Liver (tissue), 9 donors: ENCODE results near the gene DYNAP. TPM values are rescaled to one million over a fixed set of nuclear protein-coding genes. Genes with fewer than 3 reads are reported as not detected.

ENCODE experiments used
- DNase-seq: peaks from one replicate; pipeline ENCODE4 v3.0.0-alpha.2; 2017; ENCODE audit warnings: low spot score
- H3K27ac ChIP-seq, 2 donors: one replicate each; pipeline ENCODE4 v1.7.0; 2013; ENCODE audit warnings: inconsistent platforms in 2 of 2, low read length in 2 of 2, control low read depth in 1 of 2, low read depth in 1 of 2, mild to moderate bottlenecking in 1 of 2
- H3K27me3 ChIP-seq, 4 donors: one replicate each; pipeline versions ENCODE4 v1.6.1 to v1.7.0; 2013; ENCODE audit warnings: low read length in 3 of 4, inconsistent platforms in 1 of 4, mild to moderate bottlenecking in 1 of 4, moderate library complexity in 1 of 4; ENCODE audit not compliant: control insufficient read depth in 4 of 4, insufficient read depth in 4 of 4
- H3K36me3 ChIP-seq, 4 donors: one replicate each; pipeline versions ENCODE4 v1.6.1 to v1.7.0; 2013; ENCODE audit warnings: low read length in 3 of 4, mild to moderate bottlenecking in 3 of 4, low read depth in 1 of 4, moderate library complexity in 1 of 4; ENCODE audit not compliant: control insufficient read depth in 4 of 4, insufficient read depth in 3 of 4
- H3K4me1 ChIP-seq, 4 donors: one replicate each; pipeline versions ENCODE4 v1.6.1 to v1.7.0; 2013; ENCODE audit warnings: low read length in 3 of 4, mild to moderate bottlenecking in 3 of 4, moderate library complexity in 1 of 4; ENCODE audit not compliant: control insufficient read depth in 4 of 4, insufficient read depth in 4 of 4
- H3K4me3 ChIP-seq, 3 donors: one replicate each; pipeline versions ENCODE4 v1.6.1 to v1.7.0; 2013; ENCODE audit warnings: low read length in 3 of 3, control low read depth in 1 of 3, low read depth in 1 of 3, mild to moderate bottlenecking in 1 of 3
- H3K9ac ChIP-seq, 2 donors: one replicate each; pipeline ENCODE4 v1.7.0; 2013; ENCODE audit warnings: low read length in 2 of 2, mild to moderate bottlenecking in 2 of 2, moderate library complexity in 2 of 2, control low read depth in 1 of 2, low read depth in 1 of 2
- H3K9me3 ChIP-seq, 4 donors: one replicate each; pipeline versions ENCODE4 v1.6.1 to v1.7.0; 2013; ENCODE audit warnings: low read length in 3 of 4; ENCODE audit not compliant: control insufficient read depth in 4 of 4
- EGR1 ChIP-seq, 2 donors: IDR thresholded peaks; 2 replicates each; pipeline ENCODE4 v1.6.1; 2016 to 2018; ENCODE audit warnings: antibody characterized with exemption in 2 of 2, low read depth in 2 of 2
- FOXA1 ChIP-seq: IDR thresholded peaks from 2 replicates; pipeline ENCODE4 v1.6.1; 2016; ENCODE audit warnings: antibody characterized with exemption
- FOXA2 ChIP-seq: IDR thresholded peaks from 2 replicates; pipeline ENCODE4 v1.6.1; 2016; ENCODE audit warnings: antibody characterized with exemption
- HNF4A ChIP-seq, 2 donors: conservative IDR thresholded peaks; 2 replicates each; pipeline ENCODE4 v1.6.1; 2016; ENCODE audit warnings: antibody characterized with exemption in 2 of 2, mild to moderate bottlenecking in 2 of 2
- HNF4G ChIP-seq: IDR thresholded peaks from 2 replicates; pipeline ENCODE4 v1.6.1; 2016; ENCODE audit warnings: antibody characterized with exemption
- NR2F2 ChIP-seq: IDR thresholded peaks from 2 replicates; pipeline ENCODE4 v1.6.1; 2016; ENCODE audit warnings: antibody characterized with exemption
- RAD21 ChIP-seq, 2 donors: IDR thresholded peaks; 2 replicates each; pipeline ENCODE4 v1.6.1; 2016; ENCODE audit warnings: antibody characterized with exemption in 2 of 2, mild to moderate bottlenecking in 2 of 2
- TAF1 ChIP-seq: conservative IDR thresholded peaks from 2 replicates; pipeline ENCODE4 v1.6.1; 2016; ENCODE audit warnings: antibody characterized with exemption, mild to moderate bottlenecking
- YY1 ChIP-seq: IDR thresholded peaks from 2 replicates; pipeline ENCODE4 v1.6.1; 2016; ENCODE audit warnings: antibody characterized with exemption, mild to moderate bottlenecking
- WGBS: extraction: QIAGEN DNeasy Blood & Tissue Kit; methylation state at CpG from one replicate; pipeline ENCODE4 v1.1.7; 2013; 5-methylcytosine and 5-hydroxymethylcytosine counted together
- polyA plus RNA-seq, 2 donors: library from polyadenylated mRNA; stranded (reverse) in 1 of 2; unstranded in 1 of 2; fragments of 200-250 nt in 1 of 2; fragments of >200 nt in 1 of 2; fragmentation: Nextera tagmentation in 1 of 2; extraction: Ambion mirVana in 1 of 2; gene quantifications; one replicate each; pipeline versions ENCODE4 v1.2.1 to v1.2.3, GENCODE V29; 2013 to 2015
- total RNA-seq, 2 donors: library from RNA; depleted of rRNA; stranded (reverse); fragments of >200 nt; gene quantifications; one replicate each; pipeline ENCODE4 v1.2.3, GENCODE V29; 2014
- TF ChIP-seq, protein P1 (sequence below): IDR thresholded peaks from 2 replicates; pipeline ENCODE4 v1.6.1; 2016; ENCODE audit warnings: antibody characterized with exemption
- TF ChIP-seq, protein P2 (sequence below): fragments of 150-350 bp; IDR thresholded peaks from 2 replicates; pipeline ENCODE4 v1.5.1; 2017; ENCODE audit warnings: improper control_type of control experiment, low read depth, low read length; ENCODE audit not compliant: missing input control
- TF ChIP-seq, protein P3 (sequence below): IDR thresholded peaks from 2 replicates; pipeline ENCODE4 v1.6.1; 2016; ENCODE audit warnings: antibody characterized with exemption
- TF ChIP-seq, protein P4 (sequence below): IDR thresholded peaks from 2 replicates; pipeline ENCODE4 v1.6.1; 2016; ENCODE audit warnings: antibody characterized with exemption, mild to moderate bottlenecking
- donor health status: healthy.
- donor health status: healthy.
- donor health status: healthy.
- donor health status: healthy.
- donor health status: healthy.

Gene DYNAP
- total and polyA plus RNA-seq, 4 donors: not detected

DNA sequence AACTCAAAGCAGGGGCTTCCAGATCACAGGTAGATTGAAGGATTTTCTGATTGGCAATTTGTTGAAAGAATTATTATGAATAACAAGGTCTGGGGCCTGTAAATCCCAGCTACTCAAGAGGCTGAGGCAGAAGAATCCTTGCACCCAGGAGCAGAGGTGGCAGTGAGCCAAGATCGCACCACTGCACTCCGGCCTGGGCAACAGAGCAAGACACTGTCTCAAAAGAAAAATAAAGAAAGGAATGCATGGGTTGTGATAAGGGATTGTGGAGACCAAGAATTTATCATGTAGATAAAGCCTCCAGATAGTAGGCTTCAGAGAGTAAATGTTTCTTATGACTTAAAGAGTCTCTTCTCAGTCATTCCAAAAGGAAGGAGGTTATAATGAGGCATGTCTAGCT is 35.8 kb upstream of the DYNAP start:
- WGBS: 85% methylated on average over 2 of the region's 2 CpGs
- H3K27ac ChIP-seq: no peak overlapping the region
- H3K36me3 ChIP-seq: no peaks in the 10 kb centered on the region
- H3K4me3 ChIP-seq: no peak overlapping the region
- no peak for DNase-seq
- TF ChIP-seq TAF1: no peak
- peaks cover 0 to 3% (median 0%) of the 10 kb centered on the region in 4 donors for H3K27me3 ChIP-seq
- H3K4me1 ChIP-seq: no peaks in the 10 kb centered on the region
- no peaks in the 10 kb centered on the region for H3K9me3 ChIP-seq
- H3K9ac ChIP-seq: no peak overlapping the region

DNA sequence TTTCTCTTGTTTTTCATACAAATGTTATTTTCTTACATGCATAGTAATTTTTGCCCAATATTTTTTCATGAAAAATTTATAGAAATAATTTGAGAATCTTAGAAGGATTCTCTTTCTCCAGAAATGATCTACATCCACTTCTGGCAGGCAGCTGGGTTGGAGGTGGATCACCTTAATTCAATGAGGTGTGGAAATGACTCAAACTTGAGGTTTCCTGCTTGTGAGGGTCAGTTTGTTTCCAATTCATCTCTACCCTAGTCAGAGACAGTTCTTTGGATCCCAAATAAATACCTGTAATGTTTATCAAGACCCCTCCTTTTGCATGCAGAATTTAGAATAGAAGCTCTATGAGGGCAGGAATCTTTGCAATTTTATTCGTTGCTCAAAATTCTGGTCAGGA is 35.0 kb upstream of the DYNAP start:
- no peaks in the 10 kb centered on the region for H3K4me1 ChIP-seq
- no peak for TF ChIP-seq HNF4G
- TF ChIP-seq, protein P1, sequence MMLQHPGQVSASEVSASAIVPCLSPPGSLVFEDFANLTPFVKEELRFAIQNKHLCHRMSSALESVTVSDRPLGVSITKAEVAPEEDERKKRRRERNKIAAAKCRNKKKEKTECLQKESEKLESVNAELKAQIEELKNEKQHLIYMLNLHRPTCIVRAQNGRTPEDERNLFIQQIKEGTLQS: no peak
- no peak for TF ChIP-seq YY1
- no peak for TF ChIP-seq NR2F2
- TF ChIP-seq RAD21 (IDR thresholded peaks at IDR 0.05): no peak
- TF ChIP-seq EGR1 (IDR thresholded peaks at IDR 0.05; ENCODE audit: low read depth in 2 of 2): no peak
- no peak for TF ChIP-seq FOXA2
- TF ChIP-seq, protein P2, sequence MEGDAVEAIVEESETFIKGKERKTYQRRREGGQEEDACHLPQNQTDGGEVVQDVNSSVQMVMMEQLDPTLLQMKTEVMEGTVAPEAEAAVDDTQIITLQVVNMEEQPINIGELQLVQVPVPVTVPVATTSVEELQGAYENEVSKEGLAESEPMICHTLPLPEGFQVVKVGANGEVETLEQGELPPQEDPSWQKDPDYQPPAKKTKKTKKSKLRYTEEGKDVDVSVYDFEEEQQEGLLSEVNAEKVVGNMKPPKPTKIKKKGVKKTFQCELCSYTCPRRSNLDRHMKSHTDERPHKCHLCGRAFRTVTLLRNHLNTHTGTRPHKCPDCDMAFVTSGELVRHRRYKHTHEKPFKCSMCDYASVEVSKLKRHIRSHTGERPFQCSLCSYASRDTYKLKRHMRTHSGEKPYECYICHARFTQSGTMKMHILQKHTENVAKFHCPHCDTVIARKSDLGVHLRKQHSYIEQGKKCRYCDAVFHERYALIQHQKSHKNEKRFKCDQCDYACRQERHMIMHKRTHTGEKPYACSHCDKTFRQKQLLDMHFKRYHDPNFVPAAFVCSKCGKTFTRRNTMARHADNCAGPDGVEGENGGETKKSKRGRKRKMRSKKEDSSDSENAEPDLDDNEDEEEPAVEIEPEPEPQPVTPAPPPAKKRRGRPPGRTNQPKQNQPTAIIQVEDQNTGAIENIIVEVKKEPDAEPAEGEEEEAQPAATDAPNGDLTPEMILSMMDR: no peak
- TF ChIP-seq HNF4A (conservative IDR thresholded peaks at IDR 0.05): no peak
- TF ChIP-seq FOXA1: no peak
- TF ChIP-seq TAF1: no peak
- TF ChIP-seq, protein P3, sequence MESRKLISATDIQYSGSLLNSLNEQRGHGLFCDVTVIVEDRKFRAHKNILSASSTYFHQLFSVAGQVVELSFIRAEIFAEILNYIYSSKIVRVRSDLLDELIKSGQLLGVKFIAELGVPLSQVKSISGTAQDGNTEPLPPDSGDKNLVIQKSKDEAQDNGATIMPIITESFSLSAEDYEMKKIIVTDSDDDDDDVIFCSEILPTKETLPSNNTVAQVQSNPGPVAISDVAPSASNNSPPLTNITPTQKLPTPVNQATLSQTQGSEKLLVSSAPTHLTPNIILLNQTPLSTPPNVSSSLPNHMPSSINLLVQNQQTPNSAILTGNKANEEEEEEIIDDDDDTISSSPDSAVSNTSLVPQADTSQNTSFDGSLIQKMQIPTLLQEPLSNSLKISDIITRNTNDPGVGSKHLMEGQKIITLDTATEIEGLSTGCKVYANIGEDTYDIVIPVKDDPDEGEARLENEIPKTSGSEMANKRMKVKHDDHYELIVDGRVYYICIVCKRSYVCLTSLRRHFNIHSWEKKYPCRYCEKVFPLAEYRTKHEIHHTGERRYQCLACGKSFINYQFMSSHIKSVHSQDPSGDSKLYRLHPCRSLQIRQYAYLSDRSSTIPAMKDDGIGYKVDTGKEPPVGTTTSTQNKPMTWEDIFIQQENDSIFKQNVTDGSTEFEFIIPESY: no peak
- TF ChIP-seq, protein P4, sequence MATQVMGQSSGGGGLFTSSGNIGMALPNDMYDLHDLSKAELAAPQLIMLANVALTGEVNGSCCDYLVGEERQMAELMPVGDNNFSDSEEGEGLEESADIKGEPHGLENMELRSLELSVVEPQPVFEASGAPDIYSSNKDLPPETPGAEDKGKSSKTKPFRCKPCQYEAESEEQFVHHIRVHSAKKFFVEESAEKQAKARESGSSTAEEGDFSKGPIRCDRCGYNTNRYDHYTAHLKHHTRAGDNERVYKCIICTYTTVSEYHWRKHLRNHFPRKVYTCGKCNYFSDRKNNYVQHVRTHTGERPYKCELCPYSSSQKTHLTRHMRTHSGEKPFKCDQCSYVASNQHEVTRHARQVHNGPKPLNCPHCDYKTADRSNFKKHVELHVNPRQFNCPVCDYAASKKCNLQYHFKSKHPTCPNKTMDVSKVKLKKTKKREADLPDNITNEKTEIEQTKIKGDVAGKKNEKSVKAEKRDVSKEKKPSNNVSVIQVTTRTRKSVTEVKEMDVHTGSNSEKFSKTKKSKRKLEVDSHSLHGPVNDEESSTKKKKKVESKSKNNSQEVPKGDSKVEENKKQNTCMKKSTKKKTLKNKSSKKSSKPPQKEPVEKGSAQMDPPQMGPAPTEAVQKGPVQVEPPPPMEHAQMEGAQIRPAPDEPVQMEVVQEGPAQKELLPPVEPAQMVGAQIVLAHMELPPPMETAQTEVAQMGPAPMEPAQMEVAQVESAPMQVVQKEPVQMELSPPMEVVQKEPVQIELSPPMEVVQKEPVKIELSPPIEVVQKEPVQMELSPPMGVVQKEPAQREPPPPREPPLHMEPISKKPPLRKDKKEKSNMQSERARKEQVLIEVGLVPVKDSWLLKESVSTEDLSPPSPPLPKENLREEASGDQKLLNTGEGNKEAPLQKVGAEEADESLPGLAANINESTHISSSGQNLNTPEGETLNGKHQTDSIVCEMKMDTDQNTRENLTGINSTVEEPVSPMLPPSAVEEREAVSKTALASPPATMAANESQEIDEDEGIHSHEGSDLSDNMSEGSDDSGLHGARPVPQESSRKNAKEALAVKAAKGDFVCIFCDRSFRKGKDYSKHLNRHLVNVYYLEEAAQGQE: no peak
- H3K9ac ChIP-seq: no peak overlapping the region
- no peak overlapping the region for H3K27ac ChIP-seq
- no peaks in the 10 kb centered on the region for H3K36me3 ChIP-seq
- H3K4me3 ChIP-seq: no peak overlapping the region
- no peak for DNase-seq
- H3K9me3 ChIP-seq: no peaks in the 10 kb centered on the region
- H3K27me3 ChIP-seq: peaks cover 0 to 3% (median 0%) of the 10 kb centered on the region in 4 donors
- WGBS: 56% methylated on average over 1 of the region's 1 CpG
